NOMO-1 treated with DMSO at 0.1 percent for 48 hours (cell line): ENCODE results near the gene KIF26B.
A peak's percentile ranks its signal among the peaks of the same experiment; 100 is the strongest.

ENCODE experiments used
- DNase-seq: peaks from one replicate; lab custom pipeline; 2025; ENCODE audit not compliant: unreplicated experiment; lab: John Stamatoyannopoulos, UW

KIF26B gene

DNA sequence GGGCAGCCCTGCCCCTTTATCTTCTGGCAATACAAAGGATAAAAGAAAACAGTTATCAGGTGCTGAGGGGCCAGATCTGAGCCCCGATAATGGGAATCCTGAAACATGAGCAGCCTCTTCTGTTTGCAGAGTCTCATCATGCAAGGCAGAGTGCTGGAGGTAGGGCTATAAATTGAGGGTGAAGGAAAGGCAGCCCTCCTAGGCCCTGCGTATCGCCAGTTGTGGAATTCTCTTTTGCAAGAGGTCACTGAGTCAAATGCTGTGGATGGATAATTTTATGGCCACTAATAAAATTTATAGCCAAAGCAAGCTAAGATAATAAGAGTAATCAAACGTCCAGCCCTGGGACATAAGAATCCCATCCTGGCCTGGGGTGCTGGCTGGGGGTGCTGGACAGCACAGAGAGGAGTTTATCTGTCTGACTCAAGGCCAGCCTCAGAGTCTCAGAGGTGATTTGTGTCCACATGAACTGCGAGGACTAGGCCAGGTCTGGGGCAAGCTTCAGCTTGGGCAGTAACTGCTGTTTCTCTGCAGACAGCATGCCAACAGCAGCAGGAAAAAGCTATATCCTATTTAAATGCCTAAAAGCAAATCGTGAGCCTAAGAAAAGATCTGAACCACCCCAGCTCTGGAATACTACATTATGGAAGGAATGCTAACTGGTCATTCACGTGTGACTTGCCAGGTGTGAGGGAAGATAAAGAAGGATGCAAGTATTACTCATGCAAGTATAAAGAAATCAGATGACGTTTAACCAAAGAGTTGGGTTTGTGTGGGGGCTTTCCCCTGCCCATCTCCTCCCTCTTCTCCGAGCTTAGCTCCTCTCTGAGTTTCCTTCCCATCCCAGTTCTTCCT, 254.8 kb downstream of the KIF26B start:
- no peak for DNase-seq

DNA sequence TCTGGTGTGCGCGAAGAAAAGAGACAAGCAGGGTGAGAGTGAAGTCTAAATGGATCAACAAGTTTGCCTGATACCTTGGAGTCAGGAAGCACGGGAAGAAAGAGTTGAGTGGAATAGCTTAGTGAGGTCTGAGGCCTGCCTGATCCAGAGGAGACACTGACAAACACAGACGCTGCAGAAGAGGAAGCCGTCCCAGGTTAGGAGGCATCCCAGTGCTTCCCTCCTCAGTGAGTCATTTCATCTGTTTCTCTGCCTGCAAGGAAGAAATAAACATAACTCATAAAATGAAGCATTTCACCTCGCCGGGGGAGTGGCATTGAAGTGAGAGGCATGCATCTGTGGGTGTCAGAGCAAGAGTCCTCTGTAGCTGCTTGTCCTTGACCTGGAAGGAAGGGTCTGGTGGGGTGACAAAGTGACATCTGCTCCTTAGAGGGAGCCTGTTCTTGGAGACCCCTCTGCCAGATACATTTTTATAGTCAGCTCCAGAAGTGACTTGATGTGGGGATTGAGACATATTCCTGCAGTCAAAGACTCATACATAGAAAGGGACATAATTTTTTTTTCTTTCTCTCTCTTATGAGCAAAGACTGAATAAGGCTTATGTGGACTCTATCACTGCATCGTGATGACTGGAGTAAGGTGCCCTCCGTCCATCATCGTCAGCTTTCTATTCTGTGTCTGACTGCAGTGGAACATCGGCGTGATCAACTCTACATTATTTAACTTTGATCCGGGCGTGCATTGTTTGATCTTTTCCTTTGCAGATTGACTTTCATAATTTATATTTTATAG, 256.7 kb downstream of the KIF26B start:
- peak; percentile 30 for DNase-seq

DNA sequence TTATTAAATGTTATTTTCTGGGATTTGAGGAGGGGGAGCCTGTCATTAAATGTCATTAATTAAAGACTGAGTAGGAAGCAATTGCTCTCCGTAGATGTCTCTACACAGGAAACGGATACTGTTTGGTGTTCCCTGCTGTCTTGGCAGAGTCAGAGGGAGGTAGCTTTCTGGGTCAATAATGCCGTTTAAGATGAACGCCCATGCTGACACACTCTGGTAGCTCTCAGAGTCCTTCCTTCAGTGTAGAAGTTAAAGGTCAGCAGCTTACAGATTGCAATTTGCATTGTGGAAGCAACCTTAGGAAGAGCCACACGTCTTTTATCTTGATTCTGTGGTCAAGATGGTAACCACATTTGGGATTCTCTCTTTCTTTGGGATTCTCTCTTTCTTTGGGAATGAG, 257.5 kb downstream of the KIF26B start:
- DNase-seq: no peak

DNA sequence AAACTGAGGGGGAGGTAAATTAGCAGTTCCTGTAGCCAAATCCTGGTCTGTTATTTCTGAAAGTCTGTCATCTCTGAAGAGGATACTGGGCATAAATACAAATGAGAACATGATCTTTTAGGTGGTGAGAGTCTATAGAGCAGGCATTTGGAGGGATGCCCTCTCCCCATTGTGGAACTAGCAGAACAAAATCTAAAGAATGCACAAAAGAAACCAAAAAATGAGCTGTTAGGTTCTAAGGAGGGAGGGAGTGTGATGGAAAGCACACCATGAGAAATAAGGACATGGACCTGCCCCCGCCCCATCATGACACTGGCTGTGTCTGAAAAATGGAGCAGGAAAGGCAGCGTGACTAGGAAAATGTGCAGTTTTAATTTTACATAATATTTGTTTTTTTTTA, 262.0 kb downstream of the KIF26B start:
- no peak for DNase-seq

DNA sequence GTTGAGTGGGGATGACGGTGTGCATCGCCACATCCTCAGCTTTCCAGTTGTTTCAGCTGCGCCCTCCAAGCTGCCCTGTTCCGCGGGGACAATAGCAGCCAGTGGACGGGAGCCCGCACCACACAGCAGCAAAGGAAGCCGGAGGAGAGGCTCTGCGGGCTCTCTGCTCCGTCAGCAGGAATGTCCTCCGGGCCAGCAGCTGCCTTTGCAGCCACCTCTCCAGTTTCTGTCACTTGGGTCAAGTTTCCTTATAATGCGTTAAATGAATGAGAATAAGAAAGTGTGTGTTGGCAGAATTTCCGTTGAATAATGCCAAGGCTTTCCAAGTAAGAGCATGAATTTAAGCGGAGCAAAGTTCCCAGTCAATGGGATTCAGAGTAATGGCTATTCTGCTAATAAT, 263.3 kb downstream of the KIF26B start:
- DNase-seq: no peak

DNA sequence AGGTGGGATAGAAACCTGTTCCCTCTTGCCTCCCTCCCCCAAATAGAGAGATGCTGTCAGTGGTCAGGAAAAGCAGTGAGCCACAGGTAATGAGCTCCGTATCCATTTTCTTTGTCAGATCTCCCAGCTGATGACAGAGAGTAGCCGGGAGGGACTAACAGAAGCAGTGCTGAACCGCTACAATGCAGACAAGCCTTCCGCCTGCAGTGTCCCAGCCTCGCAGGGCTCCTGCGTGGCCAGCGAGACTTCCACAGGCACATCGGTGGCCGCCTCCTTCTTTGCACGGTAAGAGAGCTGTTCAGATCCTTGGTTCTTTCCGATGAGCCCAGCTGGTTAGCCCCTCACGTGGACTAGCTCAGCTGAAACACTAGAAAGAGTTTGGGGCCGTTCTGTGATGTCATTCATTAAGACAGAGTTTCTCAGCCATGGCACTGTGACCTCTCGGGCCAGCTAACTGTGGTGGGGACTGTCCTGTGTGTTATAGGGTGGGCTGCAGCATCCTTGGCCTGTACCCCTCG, 264.7 kb downstream of the KIF26B start:
- no peak for DNase-seq

DNA sequence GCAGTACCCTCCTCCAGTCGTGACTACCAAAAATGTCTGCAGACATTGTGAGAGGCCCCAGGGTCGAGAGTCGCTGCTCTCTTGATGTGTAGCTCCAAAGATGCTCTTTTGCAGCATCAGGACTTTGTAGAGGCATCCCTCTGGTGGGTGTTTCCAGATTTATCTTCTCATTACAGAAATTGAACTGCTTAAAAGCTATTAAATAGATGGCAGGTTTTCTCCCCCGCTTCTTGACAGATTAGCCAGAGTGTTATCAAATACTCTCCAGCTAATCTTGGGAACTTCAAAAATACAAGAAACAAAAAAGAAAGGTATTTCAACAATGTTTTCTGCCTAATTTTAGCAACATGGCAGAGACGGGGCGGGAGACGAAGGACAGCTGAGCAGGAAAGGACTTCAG, 265.2 kb downstream of the KIF26B start:
- DNase-seq: no peak

DNA sequence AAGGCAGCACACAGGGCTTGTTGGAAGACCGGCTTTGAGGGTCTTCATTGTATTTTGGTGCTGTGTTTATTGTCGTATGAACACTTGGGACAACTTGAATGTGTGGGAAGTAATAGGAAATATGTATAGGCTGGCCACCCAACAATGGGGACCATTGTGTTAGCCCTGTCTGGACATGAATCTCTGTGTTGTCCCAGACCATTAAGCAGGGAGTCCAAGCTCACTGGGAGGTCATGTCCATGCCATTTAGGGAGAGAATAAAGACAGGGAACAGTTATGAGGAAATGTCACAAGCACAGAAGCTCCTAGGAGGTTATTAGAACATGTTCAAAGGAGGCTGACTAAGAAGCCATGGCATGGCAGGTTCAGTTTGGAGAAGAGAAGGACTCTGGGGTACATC, 266.1 kb downstream of the KIF26B start:
- no peak for DNase-seq

DNA sequence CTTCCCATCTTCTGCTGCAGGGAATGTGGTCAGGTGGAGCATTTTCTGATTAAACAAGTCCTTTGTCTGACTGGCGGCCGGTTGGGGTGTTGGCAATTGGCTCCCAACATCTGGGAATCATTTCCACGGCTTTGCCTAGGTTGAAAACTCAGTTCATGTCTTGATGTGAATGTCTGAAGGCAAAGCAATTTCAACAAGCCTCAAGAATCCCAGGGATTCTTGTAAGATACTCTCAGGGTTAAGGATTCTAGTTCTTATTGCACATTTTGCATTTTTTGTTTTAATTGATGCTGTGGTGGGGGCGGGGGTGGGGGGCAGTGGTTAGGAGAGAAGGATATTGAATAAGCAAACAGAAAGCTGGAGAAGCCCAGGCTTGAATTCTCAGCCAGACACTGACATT, 273.9 kb downstream of the KIF26B start:
- no peak for DNase-seq

DNA sequence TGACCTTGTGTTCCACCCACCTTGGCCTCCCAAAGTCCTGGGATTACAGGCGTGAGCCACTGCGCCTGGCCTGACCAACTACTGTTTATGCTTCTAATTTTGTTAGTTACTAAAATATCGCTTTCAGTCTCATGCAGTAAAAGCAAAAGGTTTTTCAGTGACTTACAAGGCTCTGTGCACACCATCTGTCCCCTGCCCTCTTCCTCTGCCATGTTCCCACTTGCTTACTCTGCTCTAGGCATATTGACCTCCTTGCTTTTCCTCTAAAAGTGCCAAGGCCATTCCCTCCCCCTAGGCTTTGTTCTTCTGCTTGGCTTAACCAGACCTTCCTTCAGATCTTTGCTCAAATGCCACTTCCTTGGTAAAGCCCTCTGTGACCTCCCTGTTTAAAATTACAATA, 276.9 kb downstream of the KIF26B start:
- DNase-seq: no peak

DNA sequence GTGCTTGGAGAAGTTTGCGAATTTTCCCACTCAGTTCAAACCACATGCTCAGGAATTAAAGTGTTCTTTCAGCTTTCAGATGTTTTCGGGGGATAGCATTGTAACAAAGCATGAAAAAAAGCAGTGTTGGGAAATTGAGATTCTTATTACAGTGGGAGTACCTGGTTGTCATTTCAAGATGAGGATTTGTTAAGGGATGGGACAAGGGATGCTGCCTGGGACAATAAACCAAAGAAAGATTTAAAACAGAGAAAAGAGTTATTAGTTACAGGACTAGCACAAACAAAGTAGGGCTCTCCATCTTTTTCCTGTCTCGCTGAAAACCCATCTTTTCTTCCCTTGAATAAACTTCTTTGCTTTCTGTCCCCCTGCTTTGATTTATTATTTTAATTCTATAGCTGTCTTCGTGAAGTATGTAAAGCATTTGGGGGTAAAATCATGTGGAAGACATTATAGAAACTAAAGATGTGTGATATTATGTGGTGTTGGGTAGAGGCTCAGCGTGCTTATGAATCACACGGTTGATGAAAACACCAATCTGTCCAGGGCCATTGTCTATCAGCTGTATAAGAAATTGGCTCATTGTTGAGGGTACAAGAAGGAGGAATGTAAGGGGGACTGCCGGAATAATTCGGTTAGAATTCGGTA, 277.6 kb downstream of the KIF26B start:
- DNase-seq: no peak

DNA sequence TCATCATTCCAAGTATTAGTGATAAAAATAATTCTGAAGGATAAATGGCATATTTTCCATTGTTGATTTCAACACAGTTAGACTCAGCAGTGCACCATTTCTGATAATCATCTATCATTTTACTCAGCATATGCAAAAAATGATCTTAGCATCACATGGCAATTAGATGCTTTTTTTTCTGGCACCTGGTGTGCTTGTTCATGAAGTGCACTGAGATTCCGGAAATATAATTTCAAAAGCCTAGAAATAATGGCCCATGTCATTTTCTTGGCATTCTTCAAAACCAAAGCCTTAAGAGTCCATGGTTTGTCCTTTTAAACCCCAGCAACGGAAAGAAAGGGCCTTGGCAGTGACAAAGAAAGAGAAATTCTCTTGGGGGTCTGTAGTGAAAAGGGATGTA, 278.8 kb downstream of the KIF26B start:
- DNase-seq: no peak

DNA sequence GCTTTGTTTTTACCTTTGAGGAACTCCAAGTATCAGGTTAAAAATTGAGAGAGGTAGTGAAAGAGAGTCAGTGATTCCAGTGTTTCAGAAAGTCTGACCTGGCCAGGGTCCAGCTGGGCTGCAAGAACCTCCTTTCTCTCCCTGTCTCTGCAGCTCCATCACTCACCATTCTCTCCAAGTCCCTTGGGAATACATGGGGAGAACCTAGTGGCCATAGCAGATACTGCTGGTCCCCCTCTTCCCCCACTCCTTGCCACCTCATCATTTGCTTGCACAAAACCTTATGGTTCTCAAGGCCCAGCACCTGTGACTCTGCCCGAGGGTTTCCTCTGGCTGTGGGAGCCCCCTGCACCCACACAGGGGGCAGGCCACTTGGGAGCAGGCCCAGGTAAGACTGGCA, 279.5 kb downstream of the KIF26B start:
- no peak for DNase-seq

DNA sequence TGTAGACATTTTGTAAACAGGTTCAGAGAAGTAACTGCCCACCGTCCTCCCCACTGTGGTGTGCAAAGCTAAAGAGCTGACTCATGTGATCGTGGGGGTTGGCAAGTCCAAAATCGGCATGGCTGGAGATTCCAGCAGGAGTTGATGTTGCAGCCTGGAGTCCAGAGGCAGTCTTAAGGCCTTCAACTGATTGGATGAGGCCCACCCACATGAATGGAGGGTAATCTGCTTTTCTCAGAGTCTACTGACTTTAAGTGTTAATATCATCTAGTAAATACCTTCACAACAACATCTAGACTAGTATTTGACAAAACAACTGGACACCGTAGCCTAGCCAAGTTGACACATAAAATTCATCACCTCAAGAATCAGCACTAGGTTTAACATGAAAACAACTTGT, 281.6 kb downstream of the KIF26B start:
- no peak for DNase-seq

DNA sequence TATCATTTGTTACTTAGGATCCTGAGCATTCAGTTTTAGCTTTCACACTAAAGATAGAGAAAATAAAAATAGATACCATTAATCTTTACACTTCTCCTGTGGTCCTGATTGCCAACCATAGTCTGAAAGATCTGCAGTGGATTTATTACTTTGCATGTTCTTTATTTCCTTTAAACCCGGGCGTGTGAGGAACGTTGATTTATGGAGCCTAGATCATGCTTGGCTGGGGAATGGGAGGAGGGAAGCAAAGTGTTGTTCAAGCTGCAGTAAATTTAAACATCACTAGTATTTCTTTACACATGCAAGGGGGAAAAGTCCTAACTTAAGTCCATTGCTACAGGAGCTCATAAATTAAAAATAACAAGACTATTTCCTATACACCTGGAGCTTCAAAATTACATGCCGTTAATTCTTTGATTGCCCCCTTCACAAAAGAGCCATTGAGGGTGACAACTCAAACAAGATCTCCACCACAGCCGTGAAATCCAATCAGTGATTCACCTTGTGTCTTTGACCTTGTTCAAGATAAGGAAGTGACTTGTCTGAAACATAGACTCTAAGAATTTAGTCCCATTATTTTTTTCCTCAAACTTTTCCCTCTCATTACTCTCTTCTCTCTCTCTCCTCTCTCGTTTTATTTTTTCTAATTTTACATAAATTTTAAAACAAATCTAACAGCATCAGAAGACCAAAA, 282.7 kb downstream of the KIF26B start:
- no peak for DNase-seq

DNA sequence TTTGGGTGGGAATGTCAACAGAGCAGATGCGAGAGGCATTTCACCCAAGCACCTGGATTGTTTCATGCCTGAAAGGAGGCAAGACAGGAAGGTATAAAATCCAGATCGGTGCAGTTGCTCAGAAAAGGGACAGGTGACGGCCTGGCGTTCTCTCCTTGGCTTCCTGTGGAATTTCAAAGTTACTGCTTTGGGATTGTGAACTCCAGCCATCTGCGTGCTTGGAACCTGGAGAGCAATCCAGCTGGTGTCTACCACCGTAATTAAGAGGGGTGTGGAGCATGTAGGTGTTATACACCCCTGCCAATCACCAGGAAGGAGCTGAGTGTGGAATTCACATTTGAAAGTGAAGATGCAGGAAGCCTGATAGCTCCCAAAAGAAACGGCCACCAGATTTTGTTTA, 286.1 kb downstream of the KIF26B start:
- DNase-seq: no peak

DNA sequence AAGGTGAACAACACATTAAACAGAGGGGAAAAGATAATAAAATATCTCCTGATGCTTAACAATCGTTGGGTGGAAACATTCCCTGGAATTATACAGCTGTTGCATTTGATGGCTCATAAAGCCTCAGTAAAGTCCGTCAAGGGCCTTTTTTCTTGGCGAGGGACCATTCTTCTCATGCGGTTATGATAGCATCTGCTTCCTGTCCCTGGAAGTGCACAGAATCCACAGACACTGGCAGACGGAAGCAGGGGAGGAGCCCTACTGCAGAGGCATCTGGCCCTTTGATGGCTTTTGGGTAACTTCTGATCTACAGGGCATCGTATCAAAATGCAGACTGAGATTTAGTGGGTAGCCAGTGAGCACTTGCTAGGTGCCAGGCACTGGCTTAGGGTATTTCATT, 286.9 kb downstream of the KIF26B start:
- DNase-seq: no peak

DNA sequence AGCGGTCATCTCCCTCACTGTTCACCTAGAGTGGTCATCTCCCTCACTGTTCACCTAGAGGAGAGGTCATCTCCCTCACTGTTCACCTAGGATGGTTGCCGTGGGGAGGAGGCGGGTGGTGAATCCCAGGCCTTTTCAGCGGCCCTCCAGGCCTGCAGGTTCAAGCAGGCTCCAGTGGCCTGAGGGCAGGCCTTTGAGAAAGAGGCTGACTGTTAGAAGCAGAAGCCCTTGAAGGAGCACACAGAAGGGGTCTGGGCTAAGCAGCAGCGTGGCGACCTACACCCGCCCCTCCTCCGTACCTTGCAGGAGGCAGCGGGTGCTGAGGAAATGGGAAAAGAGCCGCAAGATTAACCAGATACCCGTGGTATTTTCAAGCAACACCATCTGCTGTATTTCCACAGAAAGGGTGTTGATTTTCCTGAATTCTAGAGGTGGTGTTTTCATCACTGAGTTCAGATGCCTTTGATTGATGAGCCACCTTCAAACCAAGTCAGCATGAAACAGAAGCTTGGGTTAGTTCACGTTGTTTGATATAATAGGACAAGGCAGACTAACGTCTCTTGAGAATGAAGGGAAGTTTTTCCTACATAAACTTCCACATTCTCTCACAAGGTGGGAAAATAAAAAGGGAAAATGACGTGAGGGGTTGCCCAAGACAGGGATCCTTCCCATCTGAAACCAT, 289.5 kb downstream of the KIF26B start:
- DNase-seq: no peak

DNA sequence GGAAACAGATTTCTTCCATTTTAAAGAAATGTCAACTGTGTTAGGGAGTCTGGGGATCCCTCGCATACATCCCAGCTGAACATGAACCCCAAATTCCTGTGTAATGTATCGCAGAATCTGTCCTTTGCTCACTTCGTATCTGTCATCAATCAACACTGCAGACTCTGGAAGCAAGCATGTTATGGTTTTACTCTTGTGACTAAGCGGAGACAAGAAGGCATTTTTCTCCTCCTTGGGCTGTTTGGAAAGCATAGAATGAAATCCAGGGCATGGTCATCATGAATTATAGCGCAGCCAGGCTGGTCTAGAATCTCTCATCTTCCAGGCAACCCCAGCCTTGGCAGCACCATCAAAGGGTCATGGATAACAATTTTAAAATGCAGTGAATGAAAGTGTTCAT, 290.2 kb downstream of the KIF26B start:
- DNase-seq: no peak

DNA sequence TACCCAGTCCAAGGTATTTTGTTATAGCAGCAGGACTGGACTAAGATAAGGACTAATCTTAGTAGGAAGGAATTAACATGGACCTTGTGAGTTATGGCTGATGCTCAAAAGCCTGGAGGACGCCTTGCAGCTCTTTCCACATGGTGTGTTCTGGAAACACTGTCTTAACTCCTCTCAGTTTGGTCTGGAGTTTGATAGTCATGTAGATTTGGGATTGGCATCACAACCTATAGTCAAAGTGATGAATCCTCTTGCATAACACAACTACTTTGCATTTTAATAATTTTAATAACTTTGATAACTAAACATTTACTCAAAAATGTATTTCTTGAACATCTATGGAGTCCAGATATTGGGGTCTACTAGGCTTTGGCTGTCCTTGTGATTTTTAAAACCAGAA, 293.7 kb downstream of the KIF26B start:
- DNase-seq: no peak
